IMR-90 (cell line): ENCODE data around the gene RPTOR. TPM values are rescaled to one million over a fixed set of nuclear protein-coding genes. Genes with fewer than 3 reads are reported as not detected.

Experiments used
- ATAC-seq: fragments of 200-7000 bp; cut with Tn5 transposase; 2 replicates; pipeline ENCODE4 v1.9.1; 2020; ENCODE audit warnings: low read depth, mild to moderate bottlenecking, moderate library complexity
- BruUV-seq: library from RNA; stranded (reverse); fragments of 400-500 nt; replicated peaks from 2 replicates; lab custom pipeline; 2021; lab: Mats Ljungman, UMichigan
- CTCF ChIA-PET: fragments of 300-600 bp; formaldehyde crosslinking; extraction: SDS; loops from one replicate; lab custom pipeline; 2021; ENCODE audit warnings: antibody characterized with exemption; lab: Yijun Ruan, JAX
- POLR2A ChIA-PET: fragments of 300-600 bp; sonication (Branson Sonifier 250); formaldehyde crosslinking; loops from one replicate; lab custom pipeline; 2022; ENCODE audit warnings: antibody characterized with exemption; ENCODE audit not compliant: unreplicated experiment; lab: Charles Lee
- DNase-seq: peaks from one replicate; pipeline ENCODE4 v3.0.0; 2013
- H2AFZ ChIP-seq: replicated peaks from 2 replicates; pipeline ENCODE3; 2013; ENCODE audit warnings: low read length, mild to moderate bottlenecking; ENCODE audit not compliant: poor library complexity
- H2AK5ac ChIP-seq: 2 replicates; pipeline ENCODE4 v1.6.1; 2013; ENCODE audit warnings: low read depth, low read length, inconsistent platforms
- H2AK9ac ChIP-seq: replicated peaks from 2 replicates; pipeline ENCODE3; 2013; ENCODE audit warnings: mild to moderate bottlenecking, low read depth, low read length, moderate library complexity; ENCODE audit not compliant: poor library complexity
- H2BK120ac ChIP-seq: 2 replicates; pipeline ENCODE4 v1.6.1; 2013; ENCODE audit warnings: low read depth, low read length, inconsistent platforms
- H2BK15ac ChIP-seq: 3 replicates; pipeline ENCODE4 v1.6.1; 2013; ENCODE audit warnings: low read depth, low read length, inconsistent platforms
- H2BK20ac ChIP-seq: 2 replicates; pipeline ENCODE4 v1.6.1; 2013; ENCODE audit warnings: low read depth, mild to moderate bottlenecking, inconsistent platforms, low read length, moderate library complexity
- H2BK5ac ChIP-seq: 2 replicates; pipeline ENCODE4 v1.6.1; 2013; ENCODE audit warnings: mild to moderate bottlenecking, low read depth, low read length, inconsistent platforms; ENCODE audit not compliant: poor library complexity, severe bottlenecking
- H3K14ac ChIP-seq: replicated peaks from 2 replicates; pipeline ENCODE4 v1.6.1; 2013; ENCODE audit warnings: low read depth, low read length, inconsistent platforms
- H3K18ac ChIP-seq: 2 replicates; pipeline ENCODE4 v1.6.1; 2013; ENCODE audit warnings: low read depth, low read length, control low read depth
- H3K23ac ChIP-seq: 2 replicates; pipeline ENCODE4 v1.6.1; 2013; ENCODE audit warnings: low read depth, low read length, inconsistent platforms
- H3K27ac ChIP-seq: 2 replicates; pipeline ENCODE4 v1.5.1; 2013; ENCODE audit warnings: mild to moderate bottlenecking, control low read depth, low read length; ENCODE audit not compliant: insufficient read depth
- H3K27me3 ChIP-seq: 2 replicates; pipeline ENCODE4 v1.6.1; 2013; ENCODE audit warnings: low read length; ENCODE audit not compliant: control insufficient read depth, insufficient read depth
- H3K36me3 ChIP-seq: 2 replicates; pipeline ENCODE4 v1.6.1; 2013; ENCODE audit warnings: low read length, mixed read lengths; ENCODE audit not compliant: control insufficient read depth, insufficient read depth
- H3K4ac ChIP-seq: 2 replicates; pipeline ENCODE4 v1.6.1; 2013; ENCODE audit warnings: low read depth, low read length, inconsistent platforms
- H3K4me1 ChIP-seq: 2 replicates; pipeline ENCODE4 v1.6.1; 2013; ENCODE audit warnings: low read length, mixed read lengths; ENCODE audit not compliant: control insufficient read depth, insufficient read depth
- H3K4me2 ChIP-seq: 2 replicates; pipeline ENCODE4 v1.6.1; 2013; ENCODE audit warnings: low read depth, mild to moderate bottlenecking, control low read depth, low read length, moderate library complexity
- H3K4me3 ChIP-seq: 2 replicates; pipeline ENCODE4 v1.5.1; 2013; ENCODE audit warnings: low read depth, mild to moderate bottlenecking, control low read depth, low read length, moderate library complexity; ENCODE audit not compliant: insufficient read depth
- H3K56ac ChIP-seq: 2 replicates; pipeline ENCODE4 v1.6.1; 2013; ENCODE audit warnings: low read length, inconsistent platforms; ENCODE audit not compliant: insufficient read depth; ENCODE audit errors: extremely low read depth
- H3K79me1 ChIP-seq, 2 experiments: 2 replicates each; pipeline ENCODE4 v1.6.1; 2013; ENCODE audit warnings: low read length in 2 of 2, inconsistent platforms in 1 of 2, low read depth in 1 of 2
- H3K9ac ChIP-seq: 2 replicates; pipeline ENCODE4 v1.6.1; 2013; ENCODE audit warnings: low read depth, low read length, control low read depth
- H3K9me1 ChIP-seq: 2 replicates; pipeline ENCODE4 v1.6.1; 2013; ENCODE audit warnings: low read length, inconsistent platforms; ENCODE audit not compliant: insufficient read depth
- H3K9me3 ChIP-seq: 2 replicates; pipeline ENCODE4 v1.6.1; 2013; ENCODE audit warnings: low read length; ENCODE audit not compliant: control insufficient read depth, insufficient read depth
- H4K20me1 ChIP-seq: 2 replicates; pipeline ENCODE4 v1.6.1; 2013; ENCODE audit warnings: low read length, inconsistent platforms; ENCODE audit not compliant: insufficient read depth
- H4K5ac ChIP-seq: 2 replicates; pipeline ENCODE4 v1.6.1; 2013; ENCODE audit warnings: mild to moderate bottlenecking, low read depth, low read length, control low read depth
- H4K8ac ChIP-seq, 2 experiments: 2 replicates each; pipeline ENCODE4 v1.6.1; 2013; ENCODE audit warnings: low read depth in 2 of 2, low read length in 2 of 2, control low read depth in 1 of 2, inconsistent platforms in 1 of 2
- H4K91ac ChIP-seq: 2 replicates; pipeline ENCODE4 v1.6.1; 2013; ENCODE audit warnings: low read depth, low read length, inconsistent platforms; ENCODE audit not compliant: insufficient read depth
- FOS ChIP-seq: fragments of 150-350 bp; IDR thresholded peaks from 2 replicates; pipeline ENCODE4 v1.6.1; 2016; ENCODE audit warnings: low read depth, low read length
- MAFK ChIP-seq: IDR thresholded peaks from 2 replicates; pipeline ENCODE4 v1.6.1; 2012; ENCODE audit warnings: low read depth, low read length, improper control_type of control experiment
- NFE2L2 ChIP-seq: fragments of 150-350 bp; IDR thresholded peaks from 2 replicates; pipeline ENCODE4 v1.6.1; 2016; ENCODE audit warnings: low read depth, mild to moderate bottlenecking, low read length
- RAD21 ChIP-seq: IDR thresholded peaks from 2 replicates; pipeline ENCODE4 v1.6.1; 2012; ENCODE audit warnings: low read length, improper control_type of control experiment
- WGBS, 2 experiments: methylation state at CpG; one replicate each; pipeline versions ENCODE4 v1.1.5 to v1.1.7; 2013; ENCODE audit warnings: missing lambda C conversion rate in 2 of 2; ENCODE audit not compliant: insufficient read length in 1 of 2; ENCODE audit errors: extremely low coverage in 2 of 2; 5-methylcytosine and 5-hydroxymethylcytosine counted together
- dilution Hi-C: fragments of 300-500 bp; cut with HindIII; formaldehyde crosslinking; loops from one replicate; pipeline ENCODE4 v1.14.3; 2018; ENCODE audit warnings: low sequenced_read_pairs; ENCODE audit not compliant: unreplicated experiment
- in situ Hi-C: fragments of 300-500 bp; cut with MboI; formaldehyde crosslinking; loops from 3 replicates; pipeline ENCODE4 v1.14.3; 2019; ENCODE audit warnings: low sequenced_read_pairs, inconsistent platforms, mixed read lengths
- intact Hi-C: fragments of 100-400 bp; cut with micrococcal nuclease; formaldehyde crosslinking; loops from 2 replicates; pipeline ENCODE4 v1.10.0; 2022
- polyA plus RNA-seq, 3 experiments: library from polyadenylated mRNA; depleted of rRNA; stranded (reverse); fragments of >200 nt; gene quantifications; 2 replicates each; pipeline ENCODE4 v1.2.3, GENCODE V29; 2012; ENCODE audit warnings: low replicate concordance in 1 of 3
- total RNA-seq: library from RNA; depleted of rRNA; stranded (reverse); fragments of >200 nt; gene quantifications from 2 replicates; pipeline ENCODE4 v1.2.3, GENCODE V29; 2012

The RPTOR gene
- total and polyA plus RNA-seq, 2 of the 4 experiments (the other 2 are of a cell fraction) = 10.8 to 14.7 TPM

DNA sequence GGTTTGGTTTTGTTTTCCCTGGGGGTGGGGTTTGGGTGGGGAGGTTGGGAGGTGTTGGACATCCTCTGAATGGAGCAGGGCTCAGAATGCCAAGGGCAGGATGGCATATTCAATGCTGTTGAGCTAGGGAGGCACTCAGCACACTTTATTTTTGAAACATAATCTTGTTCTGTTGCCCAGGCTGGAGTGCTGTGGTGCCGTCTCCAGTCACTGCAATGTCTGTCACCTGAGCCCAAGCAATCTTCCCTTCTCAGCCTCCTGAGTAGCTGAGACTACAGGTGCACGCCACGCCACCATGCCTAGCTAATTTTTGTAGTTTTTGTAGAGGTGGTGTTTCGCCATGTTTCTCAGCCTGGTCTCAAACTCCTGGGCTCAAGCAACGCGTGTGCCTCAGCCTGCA is 186.1 kb downstream of the RPTOR start:
- H2AK5ac ChIP-seq = peak overlapping the region; percentile 13; the same call in 1 of the 2 replicates
- H3K23ac ChIP-seq = no peak overlapping the region
- 0 out of 2 replicates have a peak, but pooled peaks cover 1% of the 10 kb centered on the region for H3K36me3 ChIP-seq
- no peak overlapping the region for H4K8ac ChIP-seq
- no peak overlapping the region for H2AFZ ChIP-seq
- no peak overlapping the region for H3K4me3 ChIP-seq
- peaks cover 19% of the 10 kb centered on the region for H3K9me1 ChIP-seq
- no peak for DNase-seq
- ATAC-seq = no peak
- H3K4ac ChIP-seq = no peak overlapping the region
- TF ChIP-seq MAFK = no peak
- TF ChIP-seq RAD21 = no peak
- no peak for TF ChIP-seq NFE2L2
- TF ChIP-seq FOS = no peak
- WGBS, 2 experiments = no CpG with 5 or more reads among the region's 6 CpGs
- H3K9ac ChIP-seq = no peak overlapping the region
- no peak overlapping the region for H2AK9ac ChIP-seq
- H2BK120ac ChIP-seq = no peak overlapping the region
- no peak overlapping the region for H3K56ac ChIP-seq
- no peak overlapping the region for H3K27ac ChIP-seq
- ChIA-PET POLR2A (no interaction called here), CTCF (no interaction called here)
- no peaks in the 10 kb centered on the region for H3K27me3 ChIP-seq
- intact Hi-C loops = no loop called here
- no peak overlapping the region for H2BK15ac ChIP-seq
- dilution Hi-C loops = no loop called here
- H3K4me1 ChIP-seq = peaks cover 12% of the 10 kb centered on the region
- in situ Hi-C loops = no loop called here
- H4K91ac ChIP-seq = no peak overlapping the region
- peaks cover 19 to 51% of the 10 kb centered on the region in 2 experiments for H3K79me1 ChIP-seq
- no peak overlapping the region for H2BK5ac ChIP-seq
- H2BK20ac ChIP-seq = no peak overlapping the region
- no peak overlapping the region for H3K4me2 ChIP-seq
- no peaks in the 10 kb centered on the region for H4K20me1 ChIP-seq
- no peak overlapping the region for H4K5ac ChIP-seq
- no peaks in the 10 kb centered on the region for H3K9me3 ChIP-seq
- H3K18ac ChIP-seq = no peak overlapping the region
- H3K14ac ChIP-seq = no peak overlapping the region
- BruUV-seq = no TSS peak
